Measurements from ENCODE around the gene FUT7.
"Not testable (repeated sequence)": the region's sequence is repeated elsewhere in the genome, so short reads cannot be mapped to it uniquely, and the experiment has no call there.

Gene FUT7

GRCh38 chr9:137017791-137018497 is 13.9 kb downstream of the FUT7 start:
- no peak for DNase-seq (ENCODE audit: low spot score)

DNA sequence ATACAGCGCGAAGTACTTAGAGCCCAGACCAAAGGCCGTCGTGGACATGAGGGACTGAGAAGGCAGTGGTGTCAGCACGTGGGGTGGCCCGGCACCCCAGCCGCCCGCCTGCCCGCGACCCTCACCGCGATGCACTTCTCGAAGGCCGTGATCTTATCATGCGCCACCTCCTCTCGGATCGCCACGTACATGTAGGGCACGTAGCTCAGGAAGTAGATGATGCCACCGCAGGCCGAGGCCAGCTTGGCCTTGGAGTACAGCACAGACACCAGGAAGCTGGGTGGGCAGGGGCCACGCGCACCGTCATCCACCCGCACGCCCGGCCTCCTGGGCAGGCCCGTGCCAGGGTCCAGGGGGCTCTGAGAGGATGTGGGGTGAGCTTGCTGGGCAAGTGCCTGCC is 14.8 kb downstream of the FUT7 start:
- no peak for DNase-seq (ENCODE audit: low spot score)

- no peak for DNase-seq (ENCODE audit: low spot score)
Measured at GRCh38 chr9:137016436-137016835, 15.5 kb downstream of the FUT7 start.

- no peak for DNase-seq (ENCODE audit: low spot score)
Measured at GRCh38 chr9:137015976-137016375, 15.9 kb downstream of the FUT7 start.

- no peak for DNase-seq (ENCODE audit: low spot score)
Measured at GRCh38 chr9:137015540-137015930, 16.4 kb downstream of the FUT7 start.

GRCh38 chr9:137014776-137015539 is 16.9 kb downstream of the FUT7 start:
- no peak for DNase-seq (ENCODE audit: low spot score)

- DNase-seq (ENCODE audit: low spot score): no peak
Measured at GRCh38 chr9:137014166-137014565, 17.7 kb downstream of the FUT7 start.

- no peak for DNase-seq (ENCODE audit: low spot score)
Measured at GRCh38 chr9:137013571-137013940, 18.3 kb downstream of the FUT7 start.

DNA sequence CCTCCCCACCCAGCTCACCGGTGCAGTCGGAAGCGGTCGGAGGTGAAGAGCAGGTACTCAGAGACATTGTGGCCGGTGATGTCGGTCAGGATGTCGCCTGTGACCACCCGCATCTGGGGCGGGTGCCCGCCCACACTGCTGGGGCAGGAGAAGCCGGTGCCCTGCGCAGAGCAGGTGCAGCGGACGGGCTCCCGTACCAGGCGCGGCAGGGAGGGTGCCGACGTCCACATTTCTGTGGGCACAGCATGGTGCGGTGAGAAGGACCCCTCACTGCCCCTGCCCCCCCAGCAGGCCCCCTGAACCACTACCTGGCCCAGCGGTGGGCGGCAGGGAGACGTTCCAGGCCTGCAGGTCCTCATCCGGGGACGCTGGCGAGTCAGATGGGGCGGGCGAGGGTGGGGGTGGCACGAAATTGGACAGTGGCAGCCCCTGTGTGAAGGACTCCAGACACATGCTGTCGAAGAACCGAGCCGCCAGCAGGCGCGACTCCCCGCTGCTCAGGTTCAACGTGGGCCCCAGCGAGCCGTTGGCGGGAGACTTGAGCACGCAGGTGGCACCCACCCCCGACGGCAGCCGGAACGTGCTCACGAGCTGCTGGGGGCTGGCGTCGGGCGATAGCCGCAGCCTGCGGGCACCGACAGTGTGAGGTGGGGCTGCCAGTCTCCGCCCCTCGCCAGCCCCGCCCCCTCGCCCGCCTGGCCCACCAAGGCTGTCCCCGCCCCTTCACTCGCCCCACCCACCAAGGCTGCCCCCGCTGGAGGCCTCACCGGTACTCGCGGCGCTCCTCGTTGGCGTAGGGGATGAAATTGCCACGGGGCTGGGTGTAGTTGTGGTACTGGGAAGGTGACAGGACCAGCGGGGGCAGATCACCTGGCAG is 19.0 kb downstream of the FUT7 start:
- no peak for DNase-seq (ENCODE audit: low spot score)

GRCh38 chr9:137011907-137012675 is 19.8 kb downstream of the FUT7 start:
- DNase-seq (ENCODE audit: low spot score): no peak

DNA sequence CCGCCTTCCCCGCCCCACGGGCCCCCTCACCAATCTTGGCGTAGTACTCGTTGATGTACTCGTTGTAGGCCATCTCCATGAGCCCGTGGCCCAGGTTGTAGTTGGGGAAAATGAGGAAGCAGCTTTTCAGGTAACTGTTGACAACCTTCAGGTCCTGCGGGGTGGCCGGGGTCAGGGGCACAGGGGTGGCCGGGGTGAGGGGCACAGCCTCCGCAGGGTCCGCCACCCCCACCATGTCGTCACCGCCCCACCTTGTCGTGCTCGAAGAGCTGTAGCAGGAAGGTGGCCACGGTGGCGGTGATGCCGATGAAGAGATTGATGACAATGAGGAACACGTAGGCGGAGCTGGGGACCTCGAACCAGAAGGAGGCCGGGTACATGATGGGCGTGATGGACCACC is 20.7 kb downstream of the FUT7 start:
- DNase-seq (ENCODE audit: low spot score): no peak

DNA sequence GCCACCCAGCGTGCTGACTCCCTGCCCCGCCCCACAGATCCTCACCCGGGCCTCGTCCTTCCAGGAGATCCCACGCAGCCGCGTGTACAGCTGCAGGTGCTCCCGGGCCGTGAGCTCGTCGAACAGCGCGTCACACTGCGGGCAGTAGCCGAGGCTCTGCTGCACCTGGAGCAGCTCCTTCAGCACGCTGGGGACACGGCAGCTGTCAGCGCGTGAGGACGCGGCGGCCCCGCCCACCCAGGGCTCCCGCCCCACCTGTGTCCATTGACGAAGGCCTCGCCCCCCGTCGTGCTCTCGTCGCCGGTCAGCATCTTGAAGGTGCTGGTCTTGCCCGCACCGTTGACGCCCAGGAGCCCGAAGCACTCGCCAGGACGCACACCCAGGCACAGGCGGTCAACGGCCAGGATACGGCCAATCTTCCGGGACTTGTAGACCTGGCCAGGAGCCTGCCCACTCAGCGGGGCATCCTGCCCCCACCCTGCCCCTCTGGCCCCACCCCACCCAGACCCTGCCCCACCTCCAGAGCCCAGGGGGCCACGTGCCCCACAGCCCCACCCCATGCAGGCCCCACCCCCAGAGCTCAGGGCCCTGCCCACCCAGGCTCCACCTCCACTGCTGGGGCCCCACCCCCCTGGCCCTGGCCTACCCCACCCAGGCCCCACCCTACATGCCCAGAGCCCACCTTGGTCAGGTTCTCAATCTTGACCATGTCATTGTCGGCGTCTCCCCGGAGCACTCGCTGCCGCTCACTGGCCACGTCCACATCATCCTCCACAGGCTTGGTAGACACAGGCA is 21.8 kb downstream of the FUT7 start:
- no peak for DNase-seq (ENCODE audit: low spot score)

DNA sequence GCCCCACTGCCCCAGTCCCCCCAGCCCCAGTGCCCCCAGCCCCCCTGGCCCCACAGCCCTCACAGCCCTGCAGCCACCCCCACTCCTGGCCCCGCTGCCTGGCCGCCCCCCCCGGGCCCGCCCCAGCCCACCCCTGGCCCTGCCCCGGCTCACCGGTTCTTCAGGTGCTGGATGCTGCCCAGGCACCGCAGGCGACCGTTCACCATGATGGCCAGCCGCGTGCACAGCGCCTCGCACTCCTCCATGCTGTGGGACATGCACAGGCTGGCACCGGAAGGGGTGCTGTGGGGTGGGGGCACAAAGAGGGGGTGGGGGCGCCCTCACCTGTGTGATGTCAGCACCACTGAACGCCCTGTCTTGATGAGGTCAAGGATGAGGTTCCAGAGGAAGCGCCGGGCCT is 22.7 kb downstream of the FUT7 start:
- DNase-seq (ENCODE audit: low spot score): no peak

DNA sequence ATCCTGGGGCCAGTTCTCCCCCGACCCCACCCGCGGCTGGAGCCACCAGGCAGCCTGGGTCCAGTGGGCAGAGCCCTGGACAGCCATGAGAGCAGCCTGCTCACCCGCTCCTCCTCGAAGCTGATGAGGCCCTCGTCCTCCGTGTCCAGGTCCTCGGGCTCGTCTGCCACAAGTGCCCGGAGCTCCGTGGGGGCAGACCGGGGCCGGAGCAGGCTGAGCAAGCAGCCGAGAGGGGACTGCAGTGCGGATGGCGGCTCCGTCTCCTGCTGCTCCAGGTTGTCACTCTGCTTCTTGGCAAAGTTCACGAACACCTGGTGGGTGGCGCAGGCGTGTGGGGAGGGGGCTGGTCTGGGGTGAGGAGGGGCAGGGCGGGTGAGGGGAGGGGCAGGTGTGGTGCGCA is 23.6 kb downstream of the FUT7 start:
- DNase-seq (ENCODE audit: low spot score): no peak

DNA sequence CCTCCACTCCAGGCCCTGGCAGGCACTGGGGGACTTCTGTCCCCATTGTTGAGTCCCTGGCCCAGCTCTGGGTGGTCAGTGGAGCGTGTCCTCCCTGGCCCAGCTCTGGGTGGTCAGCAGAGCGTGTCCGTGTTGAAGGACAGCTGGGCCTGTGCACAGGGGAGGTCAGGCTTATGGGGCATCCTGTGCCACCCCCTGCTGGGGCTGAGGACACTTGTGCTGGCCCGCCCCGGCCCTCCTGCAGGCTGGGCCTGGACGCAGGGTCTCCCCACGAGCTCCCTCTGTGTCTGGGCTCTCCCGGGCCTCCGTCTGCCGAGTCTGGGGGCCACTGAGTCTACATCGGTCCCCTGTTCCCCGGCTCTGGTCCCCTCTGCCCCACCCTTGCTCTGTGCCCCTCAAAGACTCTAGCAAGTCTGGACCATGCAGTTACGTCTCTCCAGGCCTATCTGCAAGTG is 24.0 kb downstream of the FUT7 start:
- no peak for DNase-seq (ENCODE audit: low spot score)

DNA sequence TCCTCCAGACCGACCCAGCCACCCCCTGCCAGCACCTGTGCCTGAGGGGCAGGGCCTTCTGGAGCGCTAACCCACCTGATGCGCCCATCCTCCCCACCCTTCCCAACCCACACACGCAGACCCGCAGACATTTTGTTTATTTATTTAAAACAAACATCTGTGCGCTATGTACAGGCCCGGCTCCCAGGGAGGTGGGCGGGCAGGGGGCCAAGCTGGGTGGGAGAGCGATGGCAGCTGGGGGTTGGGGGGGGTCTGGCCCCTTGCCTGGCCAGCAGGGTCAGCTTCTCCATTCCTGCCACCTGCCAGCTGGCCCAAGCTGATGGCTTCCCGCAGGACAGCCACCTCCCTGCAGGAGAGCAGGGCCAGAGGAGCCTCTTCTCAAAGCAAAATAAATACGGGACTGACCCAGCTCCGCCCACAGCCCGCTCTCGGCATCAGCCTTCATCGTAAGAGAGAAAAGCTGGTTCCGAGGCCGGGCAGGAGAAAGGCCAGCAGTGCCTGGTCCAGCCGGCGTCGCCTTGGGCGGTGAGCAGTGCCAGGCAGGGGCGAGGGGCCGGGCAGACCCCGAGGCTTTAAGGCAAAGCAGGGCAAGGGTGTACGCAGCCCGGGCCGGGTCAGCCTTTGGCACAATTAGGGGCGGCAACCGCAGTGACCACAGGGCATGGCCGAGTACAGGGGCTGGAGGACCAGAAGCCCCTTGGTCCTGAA is 24.6 kb downstream of the FUT7 start:
- DNase-seq (ENCODE audit: low spot score): no peak

DNA sequence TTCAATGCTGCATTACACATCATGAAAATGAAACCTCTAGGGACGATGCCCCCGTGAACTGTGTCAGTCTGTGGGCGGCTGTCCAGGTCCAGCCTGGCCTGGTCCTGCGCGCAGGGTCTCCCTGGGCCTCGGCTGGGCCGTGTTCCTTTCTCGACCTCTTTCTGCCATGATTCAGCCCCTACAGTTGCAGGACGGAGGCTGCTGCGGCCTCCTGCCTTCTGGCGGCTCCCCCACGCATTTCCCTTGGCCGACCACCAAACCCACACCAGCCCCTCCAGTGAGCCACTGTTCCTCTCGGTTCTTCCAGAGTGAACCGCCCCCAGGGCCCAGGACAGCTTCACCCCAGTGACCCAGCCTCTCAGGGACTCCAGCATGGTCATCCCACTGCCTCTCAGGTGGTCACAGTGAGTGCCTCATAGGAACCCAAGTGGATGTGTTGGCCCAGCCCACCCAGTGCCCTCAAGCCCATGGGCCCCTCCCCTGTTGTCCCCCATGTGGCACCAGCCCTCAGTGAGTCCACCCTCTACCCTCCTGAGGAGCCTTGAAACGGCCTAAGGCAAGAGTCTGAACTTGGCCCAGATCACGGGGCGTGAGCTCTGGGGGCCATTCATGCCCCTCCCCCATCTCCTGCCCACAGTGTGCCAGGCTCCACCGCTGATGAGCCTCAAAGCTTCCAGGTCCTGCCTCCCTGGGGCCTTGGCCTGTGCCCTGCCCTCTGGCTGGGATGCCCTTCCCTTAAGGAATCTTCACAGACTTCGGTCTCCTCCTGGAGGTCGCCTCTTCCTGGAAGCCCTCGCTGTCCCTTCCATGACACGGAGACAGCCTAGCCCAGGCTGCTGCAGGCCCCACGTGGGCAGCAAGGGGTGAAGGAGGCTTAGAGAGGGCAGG is 25.5 kb downstream of the FUT7 start:
- DNase-seq (ENCODE audit: low spot score): no peak

GRCh38 chr9:137004285-137004684 is 27.6 kb downstream of the FUT7 start:
- not testable (repeated sequence) for DNase-seq (ENCODE audit: low spot score)

- no peak for DNase-seq (ENCODE audit: low spot score)
Measured at GRCh38 chr9:137002646-137003041, 29.2 kb downstream of the FUT7 start.

Data from NAMALWA (cell line).